ENCODE results near the gene HAX1. TPM values are rescaled to one million over a fixed set of nuclear protein-coding genes. Genes with fewer than 3 reads are reported as not detected.
"Not testable (repeated sequence)": the region's sequence is repeated elsewhere in the genome, so short reads cannot be mapped to it uniquely, and the experiment has no call there.

Gene HAX1
- total RNA-seq, 1 donor from 2014 or later: 59.9 TPM

DNA sequence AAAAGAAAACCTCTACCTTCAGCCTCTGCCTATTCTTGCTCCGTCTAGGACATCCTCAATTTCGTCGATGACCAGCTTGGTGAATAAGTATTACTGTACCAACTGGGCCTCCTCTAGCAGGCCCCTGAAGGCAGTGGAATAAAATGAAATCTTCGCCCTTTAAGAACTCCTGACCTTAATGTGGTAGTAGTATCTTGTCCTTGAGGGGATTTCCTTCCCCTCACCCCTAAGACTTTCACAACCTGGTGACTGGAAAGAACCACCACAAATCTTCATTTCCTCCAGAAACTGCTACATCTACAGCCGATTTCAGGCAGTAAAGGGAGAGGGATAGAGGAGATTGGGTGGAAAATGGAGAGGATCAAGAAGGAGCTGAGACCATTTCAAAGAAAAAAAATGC, 1.6 kb upstream of the HAX1 start:
- ATAC-seq (no peak), DNase-seq (ENCODE audit: low spot score) (no peak)
- intact Hi-C loops (cut with DNase I): no loop called here

DNA sequence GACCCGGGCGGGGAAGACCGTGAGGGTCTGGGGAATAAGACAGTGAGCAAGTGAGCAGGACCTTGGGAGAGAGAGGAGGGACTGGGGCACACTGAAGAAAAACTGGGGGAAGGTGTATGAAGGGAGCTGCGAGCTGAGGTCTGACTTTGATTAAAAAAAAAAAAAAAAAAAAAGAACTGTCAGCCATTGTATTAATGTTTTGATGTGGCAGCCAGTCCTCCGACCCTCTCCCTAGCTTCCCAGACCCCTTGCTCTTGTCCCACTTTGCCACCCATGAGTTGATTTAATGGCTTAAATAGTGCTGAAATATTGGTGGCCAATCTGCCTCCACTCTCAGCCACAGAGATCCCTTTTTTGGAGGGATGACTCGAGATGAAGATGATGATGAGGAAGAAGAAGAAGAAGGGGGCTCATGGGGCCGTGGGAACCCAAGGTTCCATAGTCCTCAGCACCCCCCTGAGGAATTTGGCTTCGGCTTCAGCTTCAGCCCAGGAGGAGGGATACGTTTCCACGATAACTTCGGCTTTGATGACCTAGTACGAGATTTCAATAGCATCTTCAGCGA, 652 bp downstream of the HAX1 start:
- intact Hi-C loops (cut with DNase I): no loop called here
- DNase-seq (ENCODE audit: low spot score) (no peak), ATAC-seq (no peak)

DNA sequence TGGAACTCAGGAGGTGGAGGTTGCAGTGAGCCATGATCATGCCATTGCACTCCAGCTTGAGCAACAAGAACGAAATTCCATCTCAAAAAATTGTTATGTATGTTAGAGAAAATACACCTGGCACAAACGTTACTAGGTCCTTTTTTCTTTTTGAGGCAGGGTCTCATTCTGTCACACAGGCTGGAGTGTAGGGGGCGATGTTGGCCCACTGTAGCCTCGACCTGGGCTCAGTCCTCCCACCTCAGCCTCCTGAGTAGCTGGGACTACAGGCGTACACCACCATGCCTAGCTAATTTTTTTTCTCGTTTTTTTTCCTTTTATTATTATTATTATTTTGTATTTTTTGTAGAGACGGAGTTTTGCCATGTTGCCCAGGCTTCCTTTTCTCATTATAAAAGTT, 4.4 kb downstream of the HAX1 start:
- DNase-seq (ENCODE audit: low spot score) (no peak), ATAC-seq (no peak)
- intact Hi-C loops (cut with DNase I): no loop called here

DNA sequence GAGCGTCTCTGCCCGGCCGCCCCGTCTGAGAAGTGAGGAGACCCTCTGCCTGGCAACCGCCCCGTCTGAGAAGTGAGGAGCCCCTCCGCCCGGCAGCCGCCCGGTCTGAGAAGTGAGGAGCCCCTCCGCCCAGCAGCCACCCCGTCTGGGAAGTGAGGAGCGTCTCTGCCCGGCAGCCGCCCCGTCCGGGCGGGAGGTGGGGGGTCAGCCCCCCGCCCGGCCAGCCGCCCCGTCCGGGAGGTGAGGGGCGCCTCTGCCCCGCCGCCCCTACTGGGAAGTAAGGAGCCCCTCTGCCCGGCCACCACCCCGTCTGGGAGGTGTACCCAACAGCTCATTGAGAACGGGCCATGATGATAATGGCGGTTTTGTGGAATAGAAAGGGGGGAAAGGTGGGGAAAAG, 15.2 kb downstream of the HAX1 start:
- ATAC-seq; intact Hi-C loops (cut with DNase I); DNase-seq (ENCODE audit: low spot score): not testable (repeated sequence)

DNA sequence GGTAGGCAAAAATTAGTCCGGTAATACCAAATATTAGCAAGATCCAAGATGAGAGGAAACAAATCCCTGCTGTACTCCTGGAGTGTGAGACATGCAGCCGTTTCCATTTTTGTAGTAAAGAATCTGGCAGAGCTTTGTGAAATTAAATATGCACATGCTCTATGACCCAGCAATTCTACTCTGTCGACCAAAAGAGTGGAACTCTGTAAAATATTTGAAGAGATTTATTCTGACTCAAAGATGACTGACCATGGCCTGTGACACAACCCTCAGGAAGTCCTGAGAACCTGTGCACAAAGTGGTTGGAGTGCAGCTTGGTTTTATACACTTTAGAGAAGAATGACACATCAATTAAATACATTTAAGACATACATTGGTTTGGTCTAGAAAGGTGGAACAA, 16.2 kb downstream of the HAX1 start:
- no peak for DNase-seq (ENCODE audit: low spot score)
- intact Hi-C loops (cut with DNase I): no loop called here
- ATAC-seq: no peak

DNA sequence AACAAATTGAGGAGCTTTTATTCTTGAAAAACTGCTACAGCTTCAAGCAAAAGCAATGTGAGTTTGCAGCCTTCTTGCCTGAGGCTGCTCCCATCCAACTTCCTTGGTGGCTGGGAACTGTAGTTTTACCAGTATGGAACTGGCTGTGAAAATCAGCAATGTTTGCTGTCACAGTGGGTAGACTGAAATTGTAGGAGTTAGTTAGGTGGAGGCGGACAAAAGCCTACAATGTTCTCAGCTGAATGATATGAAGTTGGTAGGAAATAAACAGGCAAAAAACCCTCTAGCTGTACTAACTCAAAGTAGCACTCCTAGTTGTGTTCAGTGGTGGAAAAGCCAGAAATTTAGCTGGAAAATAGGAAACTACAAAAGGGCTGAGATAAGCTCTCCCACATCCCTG, 18.5 kb downstream of the HAX1 start:
- intact Hi-C loops (cut with DNase I): no loop called here
- no peak for ATAC-seq
- no peak for DNase-seq (ENCODE audit: low spot score)

DNA sequence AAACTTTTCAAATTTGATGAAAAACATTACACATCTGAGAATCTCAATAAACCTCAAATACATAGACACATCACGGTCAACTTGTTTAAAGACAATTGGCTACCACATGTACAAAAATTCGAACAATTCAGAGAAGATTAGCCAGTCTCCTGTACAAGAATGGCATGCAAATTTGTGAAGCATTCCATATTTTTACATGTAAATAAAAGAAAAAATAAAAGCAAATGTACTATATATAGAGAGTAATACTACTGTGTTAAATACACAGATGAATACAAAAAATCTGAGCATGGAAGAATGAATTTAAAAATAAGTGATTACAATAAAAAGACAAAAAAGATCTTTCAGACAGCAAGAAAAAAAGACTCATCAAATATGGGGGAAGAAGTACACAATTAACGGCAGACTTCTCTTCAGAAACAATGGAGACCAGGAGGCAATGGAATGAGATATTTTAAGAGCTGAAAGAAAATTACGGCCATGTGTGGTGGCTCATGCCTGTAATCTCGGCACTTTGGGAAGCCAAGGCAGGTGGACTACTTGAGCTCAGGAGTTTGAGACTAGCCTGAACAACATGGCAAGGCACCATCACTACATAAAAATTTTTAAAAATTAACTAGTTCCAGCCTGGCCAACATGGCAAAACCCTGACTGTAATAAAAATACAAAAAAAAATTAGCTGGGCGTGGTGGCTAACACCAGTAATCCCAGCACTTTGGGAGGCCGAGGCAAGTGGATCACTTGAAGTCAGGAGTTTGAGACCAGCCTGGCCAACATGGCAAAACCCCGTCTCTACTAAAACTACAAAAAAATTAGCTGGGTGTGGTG, 23.2 kb downstream of the HAX1 start:
- DNase-seq (ENCODE audit: low spot score) (no peak), ATAC-seq (no peak)
- intact Hi-C loops (cut with DNase I): no loop called here

DNA sequence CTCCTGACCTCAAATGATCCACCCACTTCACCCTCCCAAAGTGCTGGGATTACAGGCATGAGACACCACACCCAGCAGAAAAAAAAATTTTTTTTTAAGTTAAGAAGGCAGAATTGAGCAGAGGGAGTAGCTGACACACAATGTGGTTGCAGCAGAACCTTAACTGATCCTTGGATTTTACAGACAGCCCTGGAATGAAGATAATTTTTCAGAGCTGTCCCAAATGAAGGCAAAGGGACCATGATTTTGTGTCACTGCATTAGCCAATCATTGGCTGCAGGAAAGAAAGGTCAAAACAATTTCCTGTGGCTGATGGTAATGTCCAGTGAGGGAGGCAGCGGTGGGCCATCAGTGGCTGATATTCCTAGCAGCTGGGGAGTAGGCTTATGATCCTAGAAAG, 29.2 kb downstream of the HAX1 start:
- DNase-seq (ENCODE audit: low spot score) (no peak), ATAC-seq (no peak)
- intact Hi-C loops (cut with DNase I): no loop called here

DNA sequence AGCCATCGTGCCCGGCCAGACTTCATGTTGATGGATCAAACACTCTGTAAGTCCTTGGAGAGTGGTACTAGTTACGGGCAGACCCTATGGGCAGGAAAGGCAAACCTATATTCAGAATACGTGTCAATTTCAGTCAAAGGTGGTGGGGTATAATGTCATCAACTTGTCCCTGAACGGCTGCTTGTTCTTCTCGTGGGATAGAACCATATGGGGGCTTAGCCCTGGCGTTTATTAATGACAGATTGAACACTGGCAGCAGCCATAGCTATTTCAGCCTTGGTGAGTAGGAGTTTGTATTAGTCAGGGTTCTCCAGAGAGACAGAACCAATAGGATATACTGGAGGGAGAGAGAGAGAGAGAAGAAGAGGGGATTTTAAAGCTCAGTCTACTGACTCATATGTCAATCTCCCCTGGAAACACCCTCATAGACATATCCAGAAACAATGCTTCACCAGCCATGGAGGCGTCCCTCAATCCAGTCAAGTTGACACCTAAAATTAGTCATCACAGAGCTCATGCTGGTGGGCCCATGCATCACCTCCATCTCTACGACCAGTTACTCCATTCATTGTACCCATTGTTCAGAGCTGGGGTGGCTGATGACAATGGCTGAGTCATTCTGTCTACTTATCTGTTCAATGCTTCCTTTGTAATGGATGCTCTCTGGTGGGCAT, 32.4 kb downstream of the HAX1 start:
- ATAC-seq (no peak), DNase-seq (ENCODE audit: low spot score) (no peak)
- intact Hi-C loops (cut with DNase I): no loop called here

DNA sequence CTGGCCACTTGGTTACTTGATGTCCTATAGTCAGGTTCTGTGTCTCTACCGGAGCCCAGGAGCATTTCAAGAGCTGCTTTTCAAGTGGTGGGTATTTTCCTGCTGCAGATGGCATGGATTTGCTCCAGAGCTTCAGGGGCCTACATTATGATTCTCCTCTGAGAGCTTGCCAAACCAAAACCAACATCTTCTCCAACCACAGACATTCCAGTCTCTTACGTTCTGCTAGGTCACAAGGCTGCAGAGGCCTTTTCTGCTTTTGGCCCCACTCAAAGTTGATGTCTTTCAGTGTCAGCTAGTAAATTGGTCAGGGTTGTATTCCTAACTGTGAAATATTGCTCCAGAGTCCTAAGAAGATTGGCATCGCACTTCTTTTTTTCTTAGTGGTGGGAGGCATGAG, 33.7 kb downstream of the HAX1 start:
- no peak for DNase-seq (ENCODE audit: low spot score)
- intact Hi-C loops (cut with DNase I): no loop called here
- ATAC-seq: no peak

DNA sequence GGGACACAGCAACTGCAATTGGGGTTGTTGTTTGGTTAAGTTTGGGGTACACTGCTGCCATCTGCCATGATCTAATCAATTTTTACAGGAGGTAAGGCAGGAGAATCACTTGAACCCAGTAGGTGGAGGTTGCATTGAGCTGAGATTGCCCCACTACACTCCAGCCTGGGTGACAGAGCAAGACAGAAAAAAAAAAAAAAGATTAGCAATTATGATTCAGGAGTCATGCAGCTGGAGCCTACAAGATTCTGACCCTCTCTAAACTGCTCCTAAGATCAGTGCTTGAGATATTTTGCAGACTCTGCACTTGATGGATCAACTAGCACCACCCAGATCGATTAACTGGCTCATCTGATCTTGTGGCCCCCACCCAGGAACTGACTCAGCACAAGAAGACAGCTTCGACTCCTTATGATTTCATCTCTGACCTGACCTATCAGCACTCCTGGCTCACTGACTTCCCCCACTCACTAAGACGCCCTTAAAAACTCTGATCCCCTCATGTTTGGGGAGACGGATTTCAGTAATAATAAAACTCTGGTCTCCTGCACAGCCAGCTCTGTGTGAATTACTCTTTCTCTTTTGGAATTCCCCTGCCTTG, 35.3 kb downstream of the HAX1 start:
- intact Hi-C loops (cut with DNase I); ATAC-seq; DNase-seq (ENCODE audit: low spot score): not testable (repeated sequence)

DNA sequence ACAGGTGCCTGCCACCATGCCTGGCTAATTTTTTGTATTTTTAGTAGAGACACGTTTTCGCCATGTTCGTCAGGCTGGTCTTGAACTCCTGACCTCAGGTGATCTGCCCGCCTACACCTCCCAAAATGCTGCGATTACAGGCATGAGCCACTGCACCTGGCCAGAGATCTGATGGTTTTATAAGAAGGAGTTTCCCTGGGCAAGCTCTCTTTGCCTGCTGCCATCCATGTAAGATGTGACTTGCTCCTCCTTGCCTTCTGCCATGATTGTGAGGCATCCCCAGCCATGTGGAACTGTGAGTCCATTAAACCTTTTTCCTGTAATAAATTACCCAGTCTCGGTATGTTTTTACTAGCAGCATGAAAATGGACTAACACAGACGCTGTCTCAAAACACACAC, 36.7 kb downstream of the HAX1 start:
- DNase-seq (ENCODE audit: low spot score); intact Hi-C loops (cut with DNase I); ATAC-seq: not testable (repeated sequence)

DNA sequence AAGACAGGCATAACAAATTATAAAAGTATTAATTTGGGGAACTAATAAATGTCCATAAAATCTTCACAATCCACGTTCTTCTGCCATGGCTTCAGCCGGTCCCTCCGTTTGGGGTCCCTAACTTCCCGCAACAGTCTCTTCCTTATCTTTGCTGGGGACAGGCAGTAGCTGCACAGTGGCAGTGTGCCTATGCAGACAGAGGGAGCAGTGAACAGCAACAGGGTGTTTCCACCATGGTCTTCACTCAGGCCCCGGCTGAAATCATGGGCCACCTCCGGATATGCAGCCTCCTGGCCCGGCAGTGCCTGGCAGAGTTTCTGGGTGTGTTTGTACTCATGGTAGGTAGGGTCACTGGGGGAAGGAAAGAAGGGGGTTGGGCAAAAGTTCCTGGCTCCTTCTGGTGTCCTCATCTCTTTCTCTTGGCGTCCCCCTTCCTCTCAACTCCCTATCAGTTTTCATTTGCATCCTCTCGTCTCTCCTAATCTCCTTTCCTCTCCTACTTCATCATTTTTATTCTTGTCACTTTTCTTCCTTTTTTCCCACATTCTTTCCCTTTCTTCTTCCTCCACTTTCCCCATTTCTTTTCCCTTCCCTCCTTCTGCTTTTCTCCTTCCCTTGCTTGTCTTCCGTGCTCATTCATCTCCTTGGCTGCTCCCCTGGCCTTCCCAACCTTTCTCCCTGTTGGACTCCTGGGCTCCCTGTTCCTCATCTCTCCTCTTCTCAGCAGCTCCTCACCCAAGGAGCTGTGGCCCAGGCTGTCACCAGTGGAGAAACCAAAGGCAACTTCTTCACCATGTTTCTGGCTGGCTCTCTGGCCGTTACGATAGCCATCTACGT, 40.0 kb downstream of the HAX1 start:
- ATAC-seq; DNase-seq (ENCODE audit: low spot score); intact Hi-C loops (cut with DNase I): not testable (repeated sequence)

DNA sequence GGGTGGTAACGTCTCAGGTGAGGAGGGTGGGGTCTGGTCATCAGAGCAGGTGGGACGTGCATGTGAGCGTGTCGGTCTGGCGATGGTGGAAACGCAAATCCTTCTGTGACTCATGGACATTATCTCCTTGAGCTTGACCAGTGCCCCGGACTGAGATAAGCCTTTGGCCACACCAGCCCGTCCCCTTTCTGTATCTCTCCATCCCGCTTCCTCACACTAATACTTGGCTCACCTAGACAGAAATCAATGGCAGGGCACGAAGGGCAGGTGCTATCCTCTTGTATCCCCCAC, 40.6 kb downstream of the HAX1 start:
- intact Hi-C loops (cut with DNase I): no loop called here
- ATAC-seq (no peak), DNase-seq (ENCODE audit: low spot score) (no peak)

DNA sequence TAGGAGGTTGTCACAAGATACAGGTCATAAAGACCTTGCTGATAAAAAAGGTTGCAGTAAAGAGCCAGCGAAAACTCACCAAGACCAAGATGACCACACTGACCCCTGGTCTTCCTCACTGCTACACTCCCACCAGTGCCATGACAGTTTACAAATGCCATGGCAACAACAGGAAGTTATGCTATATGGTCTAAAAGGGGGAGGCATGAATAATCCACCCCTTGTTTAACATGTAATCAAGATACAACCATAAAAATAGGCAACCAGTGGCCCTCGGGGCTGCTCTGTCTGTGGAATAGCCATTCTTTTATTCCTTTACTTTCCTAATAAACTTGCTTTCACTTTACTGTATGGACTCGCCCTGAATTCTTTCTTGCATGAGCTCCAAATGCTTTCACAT, 41.8 kb downstream of the HAX1 start:
- ATAC-seq; intact Hi-C loops (cut with DNase I); DNase-seq (ENCODE audit: low spot score): not testable (repeated sequence)

DNA sequence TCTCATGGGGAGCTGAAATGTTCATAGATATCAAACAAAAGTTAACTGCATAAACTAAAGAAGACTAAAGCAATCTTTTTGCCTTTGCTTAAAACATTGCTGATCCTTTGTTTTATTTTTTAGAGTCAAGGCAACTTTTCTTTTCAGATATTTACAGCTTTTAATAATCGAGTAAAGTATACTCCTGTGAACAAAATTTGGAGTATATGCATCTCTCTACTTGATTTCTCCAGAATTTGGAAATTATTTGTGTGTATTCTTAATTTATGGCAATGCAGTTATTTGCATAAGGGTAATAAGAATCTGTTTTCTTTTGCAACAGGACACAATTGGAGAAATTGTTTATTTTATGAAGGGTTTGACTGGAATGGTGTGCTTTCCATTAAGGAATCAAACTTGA, 44.3 kb downstream of the HAX1 start:
- intact Hi-C loops (cut with DNase I): no loop called here
- DNase-seq (ENCODE audit: low spot score): no peak
- ATAC-seq: no peak

DNA sequence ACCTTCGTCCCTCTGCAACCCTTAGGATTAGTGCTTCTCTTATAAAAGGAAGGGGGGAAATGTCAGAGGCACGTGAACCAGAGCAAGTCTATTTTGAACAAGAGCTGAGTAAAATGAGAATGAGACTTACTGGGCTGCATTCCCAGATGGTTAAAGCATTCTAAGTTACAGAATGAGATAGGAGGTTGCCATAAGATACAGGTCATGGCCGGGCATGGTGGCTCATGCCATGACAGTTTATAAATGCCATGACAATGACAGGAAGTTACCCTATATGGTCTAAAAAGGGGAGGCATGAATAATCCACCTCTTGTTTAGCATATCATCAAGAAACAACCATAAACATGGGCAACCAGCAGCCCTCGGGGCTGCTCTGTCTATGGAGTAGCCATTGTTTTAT, 46.0 kb downstream of the HAX1 start:
- ATAC-seq: no peak
- DNase-seq (ENCODE audit: low spot score): no peak
- intact Hi-C loops (cut with DNase I): no loop called here

DNA sequence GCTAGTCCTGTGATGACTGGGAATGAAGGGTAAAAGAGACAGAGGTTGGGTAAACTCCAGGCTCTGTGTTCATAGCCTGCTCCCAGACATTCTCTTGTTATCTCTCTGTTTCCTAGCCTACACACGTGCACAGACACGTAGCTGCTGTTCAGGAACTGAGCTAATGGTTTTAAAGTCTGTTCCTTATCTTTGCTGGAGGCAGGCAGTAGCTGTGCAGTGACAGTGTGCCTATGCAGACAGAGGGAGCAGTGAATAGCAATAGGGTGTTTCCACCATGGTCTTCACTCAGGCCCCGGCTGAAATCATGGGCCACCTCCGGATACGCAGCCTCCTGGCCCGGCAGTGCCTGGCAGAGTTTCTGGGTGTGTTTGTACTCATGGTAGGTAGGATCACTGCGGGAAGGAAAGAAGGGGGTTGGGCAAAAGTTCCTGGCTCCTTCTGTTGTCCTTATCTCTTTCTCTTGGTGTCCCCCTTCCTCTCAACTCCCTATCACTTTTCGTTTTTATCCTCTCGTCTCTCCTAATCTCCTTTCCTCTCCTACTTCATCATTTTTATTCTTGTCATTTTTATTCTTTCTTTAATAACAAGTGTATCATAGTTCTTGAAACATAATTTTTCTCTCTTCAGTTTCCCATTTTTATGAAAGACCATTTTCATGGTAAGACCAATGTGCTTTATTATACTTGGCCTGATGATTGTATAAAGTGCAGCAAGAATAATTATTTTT, 48.6 kb downstream of the HAX1 start, which contains the start of gene AQP10:
AQP10 (plus strand) TSS at position 212 of the 727 bp plus-strand sequence; CDS start at position 275, 63 bp downstream.
- ATAC-seq (no peak), DNase-seq (ENCODE audit: low spot score) (no peak)
- intact Hi-C loops (cut with DNase I): loop anchor here (10.0 kb wide), 1 partner anchor 234 kb away; the partner anchor contains the start of gene UBE2Q1

Data from sciatic nerve (tissue), 2 donors.